ENCODE measurements around the gene LRGUK. TPM values are rescaled to one million over a fixed set of nuclear protein-coding genes. Genes with fewer than 3 reads are reported as not detected.

Gene LRGUK
- total RNA-seq, 4 donors from 2014 or later = 0.57 to 2.2 (median 1.6) TPM

DNA sequence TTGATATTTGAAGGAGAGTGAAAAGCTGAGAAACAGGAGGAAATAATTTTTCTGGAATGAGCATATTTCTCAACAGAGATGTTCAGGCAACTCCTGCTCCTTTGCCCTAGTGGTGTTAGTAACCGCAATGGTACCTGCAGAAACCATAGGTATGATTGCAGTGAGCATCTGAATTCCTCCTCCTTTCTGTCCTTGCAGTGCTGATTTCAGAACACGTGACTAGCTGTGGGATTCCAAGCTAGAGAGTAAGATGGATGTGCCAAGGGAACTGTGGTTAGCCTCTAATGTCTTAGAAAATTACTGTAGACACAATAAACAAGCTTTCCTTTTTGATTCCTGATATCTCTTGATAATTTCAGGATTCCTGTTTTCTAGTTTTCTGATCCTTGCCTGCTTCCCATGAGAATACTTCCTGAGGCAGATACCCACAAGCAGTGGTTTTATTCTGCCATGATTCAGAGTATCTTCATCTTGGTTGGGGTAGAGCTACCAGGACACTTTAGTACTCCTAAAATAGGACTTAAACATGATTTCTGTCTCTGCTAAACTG is 27.5 kb downstream of the LRGUK start:
- TF ChIP-seq, protein P1, sequence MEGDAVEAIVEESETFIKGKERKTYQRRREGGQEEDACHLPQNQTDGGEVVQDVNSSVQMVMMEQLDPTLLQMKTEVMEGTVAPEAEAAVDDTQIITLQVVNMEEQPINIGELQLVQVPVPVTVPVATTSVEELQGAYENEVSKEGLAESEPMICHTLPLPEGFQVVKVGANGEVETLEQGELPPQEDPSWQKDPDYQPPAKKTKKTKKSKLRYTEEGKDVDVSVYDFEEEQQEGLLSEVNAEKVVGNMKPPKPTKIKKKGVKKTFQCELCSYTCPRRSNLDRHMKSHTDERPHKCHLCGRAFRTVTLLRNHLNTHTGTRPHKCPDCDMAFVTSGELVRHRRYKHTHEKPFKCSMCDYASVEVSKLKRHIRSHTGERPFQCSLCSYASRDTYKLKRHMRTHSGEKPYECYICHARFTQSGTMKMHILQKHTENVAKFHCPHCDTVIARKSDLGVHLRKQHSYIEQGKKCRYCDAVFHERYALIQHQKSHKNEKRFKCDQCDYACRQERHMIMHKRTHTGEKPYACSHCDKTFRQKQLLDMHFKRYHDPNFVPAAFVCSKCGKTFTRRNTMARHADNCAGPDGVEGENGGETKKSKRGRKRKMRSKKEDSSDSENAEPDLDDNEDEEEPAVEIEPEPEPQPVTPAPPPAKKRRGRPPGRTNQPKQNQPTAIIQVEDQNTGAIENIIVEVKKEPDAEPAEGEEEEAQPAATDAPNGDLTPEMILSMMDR (IDR thresholded peaks at IDR 0.05; ENCODE audit: low read depth) = no peak

DNA sequence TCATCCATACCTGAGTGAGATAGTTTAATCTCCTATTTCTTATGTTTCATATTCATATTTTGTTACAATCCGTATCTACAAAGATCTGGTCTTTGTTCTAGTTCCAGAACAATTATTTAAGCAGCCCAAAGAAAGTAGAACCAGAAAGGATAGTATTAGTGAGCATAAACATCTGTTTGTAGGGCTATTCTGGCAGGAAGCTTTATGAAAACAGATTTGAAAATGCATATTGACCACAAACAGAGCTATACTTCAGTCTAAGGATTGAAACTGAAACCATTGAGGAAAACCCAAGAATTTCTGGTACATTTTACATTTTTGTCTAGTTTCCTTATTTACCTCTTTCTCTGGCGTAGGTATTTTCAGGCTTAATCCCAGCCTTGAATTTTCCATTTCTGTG is 28.1 kb downstream of the LRGUK start:
- TF ChIP-seq, protein P1 (IDR thresholded peaks at IDR 0.05; ENCODE audit: low read depth) = no peak

DNA sequence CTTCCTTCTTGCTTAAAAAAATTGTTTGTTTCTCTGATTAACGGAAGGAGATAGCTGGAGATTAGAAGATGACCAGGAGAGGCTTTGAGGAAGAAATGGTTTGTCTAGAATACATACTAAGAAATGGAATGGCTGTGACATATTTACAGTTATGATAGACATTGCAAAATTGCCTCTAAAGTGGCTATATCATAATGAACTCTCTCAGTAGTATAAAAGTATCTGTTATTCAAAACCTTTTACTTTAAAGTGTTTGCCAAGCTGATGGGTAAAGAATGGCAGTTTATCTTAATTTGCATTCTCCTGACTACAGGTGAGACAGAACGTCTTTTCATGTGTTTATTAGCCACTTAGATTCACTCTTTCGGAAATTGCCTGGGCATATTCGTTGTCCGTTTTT is 28.7 kb downstream of the LRGUK start:
- TF ChIP-seq, protein P1 (IDR thresholded peaks at IDR 0.05; ENCODE audit: low read depth) = no peak

DNA sequence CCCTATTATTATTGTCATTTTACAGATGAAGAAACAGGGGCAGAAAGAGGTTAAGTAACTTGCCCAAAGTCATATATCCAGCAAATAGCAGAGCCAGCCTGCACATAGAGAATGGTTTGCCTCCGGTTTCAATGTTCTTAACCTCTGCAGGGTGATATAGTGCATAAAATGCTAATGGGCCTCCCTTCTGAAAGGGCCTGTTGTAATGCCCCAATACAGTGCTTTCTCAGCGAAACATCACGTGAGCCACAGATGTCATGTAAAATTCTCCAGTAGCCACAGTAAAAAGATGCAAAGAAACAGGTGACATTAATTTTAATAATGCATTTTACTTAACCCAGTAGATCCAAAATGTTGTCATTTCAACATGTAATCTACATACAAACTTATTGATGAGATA is 38.1 kb downstream of the LRGUK start:
- TF ChIP-seq, protein P1 (IDR thresholded peaks at IDR 0.05; ENCODE audit: low read depth) = no peak

DNA sequence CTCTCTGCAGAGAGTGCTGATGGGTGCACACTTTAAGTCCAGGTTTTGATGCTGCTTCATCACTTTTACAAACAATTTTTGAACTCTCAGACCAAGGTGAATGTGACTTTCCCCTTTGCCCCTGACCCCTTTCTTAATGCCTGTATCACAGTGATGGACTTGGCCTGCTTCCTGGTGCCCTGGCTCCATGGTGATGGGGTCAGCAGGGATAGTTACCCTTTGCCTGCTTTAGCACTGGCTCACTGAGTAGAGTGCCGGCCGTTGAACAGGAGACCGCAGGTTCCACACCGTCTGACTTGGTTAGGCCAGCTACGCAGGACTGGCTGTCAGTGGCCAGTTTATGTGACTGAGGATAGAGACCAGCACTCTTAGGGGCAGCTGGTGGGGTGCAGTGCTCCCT is 40.1 kb downstream of the LRGUK start:
- TF ChIP-seq, protein P1 (IDR thresholded peaks at IDR 0.05; ENCODE audit: low read depth) = no peak

DNA sequence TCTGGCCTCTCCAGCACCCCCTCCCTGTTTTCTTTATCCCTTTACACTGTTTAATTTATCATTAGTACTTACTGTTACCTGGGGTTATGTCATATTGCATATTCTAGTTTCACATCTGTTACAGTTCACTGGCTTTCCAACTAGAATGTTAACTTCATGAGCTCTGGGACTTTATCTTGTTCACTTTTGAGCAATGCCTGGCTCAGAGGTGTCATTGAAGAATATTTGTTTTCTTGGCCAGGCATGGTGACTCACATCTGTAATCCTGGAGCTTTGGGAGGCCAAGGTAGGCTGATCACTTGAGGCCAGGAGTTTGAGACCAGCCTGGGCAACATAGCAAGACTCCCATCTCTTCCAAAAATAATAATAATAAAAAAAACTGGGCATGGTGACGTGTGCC is 40.7 kb downstream of the LRGUK start:
- TF ChIP-seq, protein P1 (IDR thresholded peaks at IDR 0.05; ENCODE audit: low read depth) = no peak

DNA sequence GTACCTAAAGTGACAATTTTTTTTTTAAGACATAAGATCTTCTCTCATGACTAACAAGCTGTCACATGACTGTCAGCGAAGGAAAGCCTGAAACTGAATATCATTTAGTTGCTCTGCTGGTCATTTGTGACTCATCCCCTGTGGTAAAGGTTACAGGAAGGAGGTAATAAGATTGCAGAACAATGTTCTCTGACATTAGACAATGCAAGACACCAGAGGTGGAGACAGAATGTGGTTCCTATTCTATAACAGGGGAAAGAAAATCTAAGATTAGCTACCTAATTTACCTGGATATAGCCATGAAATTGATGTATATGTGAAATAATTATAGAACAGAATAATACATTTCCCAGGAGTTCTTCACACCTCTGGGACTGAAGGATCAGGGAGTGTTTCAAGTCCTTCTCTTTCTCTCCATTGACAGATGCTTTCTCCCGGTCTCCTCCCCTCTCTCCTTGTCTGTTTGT is 47.7 kb downstream of the LRGUK start:
- TF ChIP-seq, protein P1 (IDR thresholded peaks at IDR 0.05; ENCODE audit: low read depth) = no peak
